Keratinocyte (primary cell): Measurements from ENCODE around the gene PRDM11. TPM values are rescaled to one million over a fixed set of nuclear protein-coding genes. Genes with fewer than 3 reads are reported as not detected.

Source experiments
- DNase-seq: peaks from one replicate; pipeline ENCODE4 v3.0.0-alpha.2; 2011; ENCODE audit warnings: low read depth, missing footprints, low spot score
- FAIRE-seq: peaks from 2 replicates; lab custom pipeline; 2011; peaks lifted over from hg19 to GRCh38; lab: Jason Lieb, UNC
- H2AFZ ChIP-seq: 2 replicates; pipeline ENCODE4 v1.6.0; 2012; ENCODE audit warnings: low read length, control low read depth, inconsistent platforms; ENCODE audit not compliant: control insufficient read depth
- H3K27ac ChIP-seq: 2 replicates; pipeline ENCODE4 v1.5.1; 2011; ENCODE audit warnings: low read length; ENCODE audit not compliant: control insufficient read depth, insufficient read depth
- H3K27me3 ChIP-seq: 3 replicates; pipeline ENCODE4 v1.6.0; 2011; ENCODE audit warnings: low read length; ENCODE audit not compliant: control insufficient read depth, insufficient read depth; ENCODE audit errors: extremely low read depth
- H3K36me3 ChIP-seq, 2 experiments: 2 replicates in 1 of 2; 3 replicates in 1 of 2; pipeline ENCODE4 v1.5.1; 2011; ENCODE audit warnings: low read length in 2 of 2, mild to moderate bottlenecking in 1 of 2; ENCODE audit not compliant: control insufficient read depth in 2 of 2, insufficient read depth in 2 of 2; ENCODE audit errors: extremely low read depth in 1 of 2
- H3K4me1 ChIP-seq: 3 replicates; pipeline ENCODE4 v1.5.1; 2011; ENCODE audit warnings: low read length; ENCODE audit not compliant: control insufficient read depth, insufficient read depth; ENCODE audit errors: extremely low read depth
- H3K4me2 ChIP-seq: 3 replicates; pipeline ENCODE4 v1.6.0; 2011; ENCODE audit warnings: low read depth, low read length; ENCODE audit not compliant: control insufficient read depth, insufficient read depth; ENCODE audit errors: extremely low read depth
- H3K4me3 ChIP-seq, 3 experiments: fragments of 200-600 bp in 1 of 3; sonication (generic) in 1 of 3; 2 replicates in 2 of 3; 3 replicates in 1 of 3; pipeline ENCODE4 v1.5.1; 2011 to 2016; ENCODE audit warnings: low read length in 3 of 3, mild to moderate bottlenecking in 3 of 3, control low read depth in 2 of 3, inconsistent platforms in 1 of 3, low read depth in 1 of 3, mixed read lengths in 1 of 3, mixed run types in 1 of 3, moderate library complexity in 1 of 3; ENCODE audit not compliant: control insufficient read depth in 2 of 3, insufficient read depth in 2 of 3; ENCODE audit errors: extremely low read depth in 1 of 3
- H3K79me2 ChIP-seq: 2 replicates; pipeline ENCODE4 v1.6.0; 2012; ENCODE audit warnings: low read length; ENCODE audit not compliant: control insufficient read depth, insufficient read depth
- H3K9ac ChIP-seq: 3 replicates; pipeline ENCODE4 v1.6.0; 2011; ENCODE audit warnings: low read length; ENCODE audit not compliant: control insufficient read depth, insufficient read depth; ENCODE audit errors: extremely low read depth
- H3K9me1 ChIP-seq: 3 replicates; pipeline ENCODE4 v1.6.0; 2011; ENCODE audit warnings: low read length; ENCODE audit not compliant: control insufficient read depth, insufficient read depth; ENCODE audit errors: extremely low read depth
- H3K9me3 ChIP-seq: 2 replicates; pipeline ENCODE4 v1.5.1; 2012; ENCODE audit warnings: low read depth, low read length; ENCODE audit not compliant: control insufficient read depth
- H4K20me1 ChIP-seq: 3 replicates; pipeline ENCODE4 v1.6.0; 2011; ENCODE audit warnings: low read length; ENCODE audit not compliant: control insufficient read depth, insufficient read depth; ENCODE audit errors: extremely low read depth
- CTCF ChIP-seq, 3 experiments: IDR thresholded peaks in 1 of 3; conservative IDR thresholded peaks in 1 of 3; optimal IDR thresholded peaks in 1 of 3; 2 replicates in 2 of 3; 3 replicates in 1 of 3; pipeline versions ENCODE3 to v1.5.1; 2011; ENCODE audit warnings: low read length in 3 of 3, mild to moderate bottlenecking in 3 of 3, moderate library complexity in 2 of 3, control low read depth in 1 of 3, inconsistent platforms in 1 of 3; ENCODE audit not compliant: insufficient read depth in 2 of 3; ENCODE audit errors: extremely low read depth in 1 of 3
- EZH2 ChIP-seq: IDR thresholded peaks from one replicate; pipeline ENCODE4 v1.6.1; 2012; ENCODE audit warnings: inconsistent platforms, mild to moderate bottlenecking, low read length, moderate library complexity
- dilution Hi-C: fragments of 300-500 bp; cut with MboI; formaldehyde crosslinking; loops from one replicate; pipeline ENCODE4 v1.7.0; 2020; ENCODE audit warnings: low sequenced_read_pairs; ENCODE audit not compliant: extremely low pct_ligation_motif_present
- polyA plus RNA-seq, 5 experiments: library from polyadenylated mRNA; depleted of rRNA in 3 of 5; stranded (reverse) in 3 of 5; stranded (forward) in 1 of 5; unstranded in 1 of 5; fragments of >200 nt; gene quantifications; 1 replicate in 1 of 5; 2 replicates in 3 of 5; 3 replicates in 1 of 5; pipeline versions ENCODE4 v1.2.1 to v1.2.3, GENCODE V29; 2011 to 2012; ENCODE audit warnings: missing spikeins in 2 of 5, low read depth in 1 of 5, low replicate concordance in 1 of 5

Gene PRDM11
- polyA plus RNA-seq, 1 donor (not counting 4 experiments of a cell fraction or from before 2014, with no cell fraction given) = 2.1 TPM

- Histone ChIP-seq H3K27me3 (peaks cover under 1% of the 10 kb centered on the region), H3K36me3 (no peaks in the 10 kb centered on the region), H3K4me1 (no peaks in the 10 kb centered on the region), H2AFZ (no peak overlapping the region), H3K4me2 (no peak overlapping the region), H3K9ac (no peak overlapping the region), H3K9me1 (no peaks in the 10 kb centered on the region), H3K79me2 (no peaks in the 10 kb centered on the region), H3K9me3 (no peaks in the 10 kb centered on the region), H3K27ac (no peak overlapping the region), H3K4me3 (no peak overlapping the region), H4K20me1 (no peaks in the 10 kb centered on the region)
- DNase-seq (no peak), FAIRE-seq (no peak)
- dilution Hi-C loops = no loop called here
- no peak for TF ChIP-seq EZH2
- no peak for TF ChIP-seq CTCF (optimal IDR thresholded peaks at IDR 0.05 in 1 of 3, IDR thresholded peaks at IDR 0.05 in 1 of 3, conservative IDR thresholded peaks at IDR 0.05 in 1 of 3; ENCODE audit: extremely low read depth in 1 of 3, insufficient read depth in 2 of 3, low read length in 3 of 3)
Measured at GRCh38 chr11:45238724-45239123, 92.3 kb downstream of the PRDM11 start.

- Histone ChIP-seq H3K9ac (no peak overlapping the region), H2AFZ (no peak overlapping the region), H3K27me3 (peaks cover 8% of the 10 kb centered on the region), H3K27ac (no peak overlapping the region), H3K4me2 (no peak overlapping the region), H3K4me3 (no peak overlapping the region), H3K9me3 (no peaks in the 10 kb centered on the region), H4K20me1 (no peaks in the 10 kb centered on the region), H3K4me1 (no peaks in the 10 kb centered on the region), H3K9me1 (no peaks in the 10 kb centered on the region), H3K36me3 (no peaks in the 10 kb centered on the region), H3K79me2 (no peaks in the 10 kb centered on the region)
- no peak for TF ChIP-seq CTCF (optimal IDR thresholded peaks at IDR 0.05 in 1 of 3, IDR thresholded peaks at IDR 0.05 in 1 of 3, conservative IDR thresholded peaks at IDR 0.05 in 1 of 3; ENCODE audit: extremely low read depth in 1 of 3, insufficient read depth in 2 of 3, low read length in 3 of 3)
- TF ChIP-seq EZH2 = no peak
- no peak for DNase-seq
- FAIRE-seq = no peak
- dilution Hi-C loops = no loop called here
Measured at GRCh38 chr11:45239733-45240132, 93.3 kb downstream of the PRDM11 start.
